Stimulated activated naive CD4-positive, alpha-beta T cell (primary cell): ENCODE data around the gene SH3TC1.

Source experiments
- DNase-seq, 6 experiments: peaks; one replicate each; lab custom pipeline; 2025; lab: John Stamatoyannopoulos, UW

The SH3TC1 gene

GRCh38 chr4:8214136-8214535 lies 15.0 kb downstream of the SH3TC1 start:
- DNase-seq = no peak

- DNase-seq = no peak
Observed at GRCh38 chr4:8215001-8215427, 15.9 kb downstream of the SH3TC1 start.

GRCh38 chr4:8215641-8216442 lies 16.8 kb downstream of the SH3TC1 start:
- DNase-seq = no peak

GRCh38 chr4:8216443-8217245 lies 17.6 kb downstream of the SH3TC1 start:
- DNase-seq = no peak

- DNase-seq = no peak
Observed at GRCh38 chr4:8217246-8217511, 18.1 kb downstream of the SH3TC1 start.

GRCh38 chr4:8217871-8218270 lies 18.8 kb downstream of the SH3TC1 start:
- DNase-seq = no peak

- no peak for DNase-seq
Observed at GRCh38 chr4:8218371-8219031, 19.4 kb downstream of the SH3TC1 start.

GRCh38 chr4:8219236-8219635 lies 20.1 kb downstream of the SH3TC1 start:
- DNase-seq = no peak

- no peak for DNase-seq
Observed at GRCh38 chr4:8220661-8221450, 21.8 kb downstream of the SH3TC1 start.

GRCh38 chr4:8221476-8221875 lies 22.4 kb downstream of the SH3TC1 start:
- DNase-seq = peak in 3 of 6 experiments; percentile 62 to 73 (median 71)

GRCh38 chr4:8221985-8222384 lies 22.9 kb downstream of the SH3TC1 start:
- DNase-seq = peak in 1 of 6 experiments; percentile 62

- no peak for DNase-seq
Observed at GRCh38 chr4:8222609-8223388, 23.7 kb downstream of the SH3TC1 start.

GRCh38 chr4:8224267-8224974 lies 25.3 kb downstream of the SH3TC1 start:
- no peak for DNase-seq

GRCh38 chr4:8224975-8225625 lies 26.0 kb downstream of the SH3TC1 start:
- DNase-seq = no peak

GRCh38 chr4:8225706-8226443 lies 26.8 kb downstream of the SH3TC1 start:
- DNase-seq = no peak

GRCh38 chr4:8227201-8227770 lies 28.2 kb downstream of the SH3TC1 start:
- DNase-seq = no peak

GRCh38 chr4:8227771-8228318 lies 28.8 kb downstream of the SH3TC1 start:
- DNase-seq = no peak
